Caco-2 (cell line): Measurements from ENCODE around the gene SV2B. TPM values are rescaled to one million over a fixed set of nuclear protein-coding genes. Genes with fewer than 3 reads are reported as not detected.

Source experiments
- BruUV-seq: library from RNA; stranded (reverse); fragments of 400-500 nt; replicated peaks from 2 replicates; lab custom pipeline; 2021; lab: Mats Ljungman, UMichigan
- CTCF ChIA-PET: fragments of 300-600 bp; sonication (Branson Sonifier 250); formaldehyde crosslinking; loops from one replicate; lab custom pipeline; 2022; ENCODE audit warnings: antibody characterized with exemption; lab: Charles Lee
- POLR2A ChIA-PET: fragments of 300-600 bp; sonication (Branson Sonifier 250); formaldehyde crosslinking; loops from one replicate; lab custom pipeline; 2022; ENCODE audit warnings: antibody characterized with exemption; lab: Charles Lee
- DNase-seq, 2 experiments: peaks; one replicate each; pipeline versions ENCODE4 v3.0.0 to v3.0.0-alpha.2; 2020 to 2022
- H3K27me3 ChIP-seq: replicated peaks from 2 replicates; pipeline ENCODE4 v1.6.0; 2011; ENCODE audit warnings: low read length; ENCODE audit not compliant: control insufficient read depth, insufficient read depth
- H3K36me3 ChIP-seq: 2 replicates; pipeline ENCODE4 v1.5.1; 2011; ENCODE audit warnings: low read length; ENCODE audit not compliant: control insufficient read depth, insufficient read depth
- H3K4me1 ChIP-seq: fragments of 250-450 bp; sonication (Bioruptor Pico); 2 replicates; pipeline ENCODE4 v1.5.1; 2020; ENCODE audit warnings: mild to moderate bottlenecking
- H3K4me3 ChIP-seq: 2 replicates; pipeline ENCODE4 v1.5.1; 2011; ENCODE audit warnings: low read depth, mild to moderate bottlenecking, control low read depth, low read length
- H3K9me3 ChIP-seq: fragments of 250-450 bp; sonication (Bioruptor Pico); 2 replicates; pipeline ENCODE4 v1.5.1; 2020; ENCODE audit warnings: mild to moderate bottlenecking, moderate library complexity
- H3K27ac Mint-ChIP-seq: one replicate; pipeline ENCODE4 v1.8.0; 2022; ENCODE audit warnings: mixed read lengths; ENCODE audit not compliant: unreplicated experiment
- H3K27me3 Mint-ChIP-seq: one replicate; pipeline ENCODE4 v1.8.0; 2022; ENCODE audit warnings: mixed read lengths; ENCODE audit not compliant: insufficient read depth, unreplicated experiment
- H3K36me3 Mint-ChIP-seq: one replicate; pipeline ENCODE4 v1.8.0; 2022; ENCODE audit warnings: mild to moderate bottlenecking, mixed read lengths; ENCODE audit not compliant: insufficient read depth, unreplicated experiment
- H3K4me1 Mint-ChIP-seq: one replicate; pipeline ENCODE4 v1.8.0; 2022; ENCODE audit warnings: low read depth, mixed read lengths; ENCODE audit not compliant: unreplicated experiment
- H3K4me3 Mint-ChIP-seq: one replicate; pipeline ENCODE4 v1.8.0; 2022; ENCODE audit warnings: mild to moderate bottlenecking, moderate library complexity, mixed read lengths; ENCODE audit not compliant: unreplicated experiment
- H3K9me3 Mint-ChIP-seq: one replicate; pipeline ENCODE4 v1.8.0; 2022; ENCODE audit warnings: mixed read lengths; ENCODE audit not compliant: unreplicated experiment
- intact Hi-C: fragments of 100-400 bp; cut with micrococcal nuclease; formaldehyde crosslinking; loops from one replicate; pipeline ENCODE4 v1.10.0; 2022; ENCODE audit not compliant: unreplicated experiment
- total RNA-seq: library from RNA; stranded (reverse); gene quantifications from 2 replicates; pipeline ENCODE4 v1.2.3, GENCODE V29; 2022
- TF ChIP-seq, protein P1 (sequence below), 2 experiments: fragments of 200-600 bp in 1 of 2; IDR thresholded peaks; 1 replicate in 1 of 2; 2 replicates in 1 of 2; pipeline versions ENCODE4 v1.5.1 to v1.8.0; 2011 to 2022; ENCODE audit warnings: antibody characterized with exemption in 1 of 2, control low read depth in 1 of 2, inconsistent platforms in 1 of 2, low read depth in 1 of 2, low read length in 1 of 2, mild to moderate bottlenecking in 1 of 2, moderate library complexity in 1 of 2; ENCODE audit not compliant: insufficient read depth in 1 of 2, severe bottlenecking in 1 of 2, unreplicated experiment in 1 of 2

SV2B gene
- total RNA-seq, 1 experiment from 2014 or later, result not detected

- intact Hi-C loops, result no loop called here
- no peaks in the 10 kb centered on the region for H3K4me1 ChIP-seq
- no peaks in the 10 kb centered on the region for H3K36me3 ChIP-seq
- Mint-ChIP-seq H3K36me3 (no peaks in the 10 kb centered on the region), H3K9me3 (no peaks in the 10 kb centered on the region), H3K27ac (no peak overlapping the region), H3K27me3 (peaks cover 11% of the 10 kb centered on the region), H3K4me3 (no peak overlapping the region), H3K4me1 (no peaks in the 10 kb centered on the region)
- no peak overlapping the region for H3K4me3 ChIP-seq
- ChIA-PET POLR2A (no interaction called here), CTCF (no interaction called here)
- no peaks in the 10 kb centered on the region for H3K27me3 ChIP-seq
- DNase-seq, result no peak
- BruUV-seq, result no TSS peak
- no peaks in the 10 kb centered on the region for H3K9me3 ChIP-seq
- TF ChIP-seq, protein P1, sequence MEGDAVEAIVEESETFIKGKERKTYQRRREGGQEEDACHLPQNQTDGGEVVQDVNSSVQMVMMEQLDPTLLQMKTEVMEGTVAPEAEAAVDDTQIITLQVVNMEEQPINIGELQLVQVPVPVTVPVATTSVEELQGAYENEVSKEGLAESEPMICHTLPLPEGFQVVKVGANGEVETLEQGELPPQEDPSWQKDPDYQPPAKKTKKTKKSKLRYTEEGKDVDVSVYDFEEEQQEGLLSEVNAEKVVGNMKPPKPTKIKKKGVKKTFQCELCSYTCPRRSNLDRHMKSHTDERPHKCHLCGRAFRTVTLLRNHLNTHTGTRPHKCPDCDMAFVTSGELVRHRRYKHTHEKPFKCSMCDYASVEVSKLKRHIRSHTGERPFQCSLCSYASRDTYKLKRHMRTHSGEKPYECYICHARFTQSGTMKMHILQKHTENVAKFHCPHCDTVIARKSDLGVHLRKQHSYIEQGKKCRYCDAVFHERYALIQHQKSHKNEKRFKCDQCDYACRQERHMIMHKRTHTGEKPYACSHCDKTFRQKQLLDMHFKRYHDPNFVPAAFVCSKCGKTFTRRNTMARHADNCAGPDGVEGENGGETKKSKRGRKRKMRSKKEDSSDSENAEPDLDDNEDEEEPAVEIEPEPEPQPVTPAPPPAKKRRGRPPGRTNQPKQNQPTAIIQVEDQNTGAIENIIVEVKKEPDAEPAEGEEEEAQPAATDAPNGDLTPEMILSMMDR (IDR thresholded peaks at IDR 0.05; ENCODE audit: insufficient read depth in 1 of 2, low read depth in 1 of 2, low read length in 1 of 2, severe bottlenecking in 1 of 2, unreplicated experiment in 1 of 2), result no peak
Observed at GRCh38 chr15:91065505-91065904, 34.6 kb upstream of the SV2B start.

DNA sequence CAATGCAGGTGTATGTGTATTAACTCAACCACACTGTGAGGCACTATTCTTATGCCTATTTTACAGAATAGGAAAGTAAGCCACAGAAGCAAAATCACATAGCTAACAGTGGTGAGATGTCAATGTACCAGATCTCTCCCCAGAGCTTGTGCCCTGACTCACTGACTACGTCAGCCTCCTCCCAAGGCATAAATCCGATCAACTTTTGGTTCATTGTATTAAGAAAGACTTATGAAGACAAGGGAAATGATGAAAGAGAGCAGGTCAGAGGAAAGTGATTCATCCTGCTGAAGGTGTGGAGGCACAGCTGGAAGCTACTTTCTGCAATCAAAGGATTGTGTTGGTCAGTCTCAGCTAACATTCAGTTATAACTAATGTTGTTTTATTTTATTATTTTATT is 33.0 kb upstream of the SV2B start:
- Histone ChIP-seq H3K27me3 (no peaks in the 10 kb centered on the region), H3K36me3 (no peaks in the 10 kb centered on the region), H3K9me3 (no peaks in the 10 kb centered on the region), H3K4me3 (no peak overlapping the region), H3K4me1 (no peaks in the 10 kb centered on the region)
- Mint-ChIP-seq H3K36me3 (no peaks in the 10 kb centered on the region), H3K27ac (no peak overlapping the region), H3K4me3 (no peak overlapping the region), H3K27me3 (peaks cover 13% of the 10 kb centered on the region), H3K9me3 (no peaks in the 10 kb centered on the region), H3K4me1 (no peaks in the 10 kb centered on the region)
- POLR2A ChIA-PET, result no interaction called here
- TF ChIP-seq, protein P1 (IDR thresholded peaks at IDR 0.05; ENCODE audit: insufficient read depth in 1 of 2, low read depth in 1 of 2, low read length in 1 of 2, severe bottlenecking in 1 of 2, unreplicated experiment in 1 of 2), result no peak
- intact Hi-C loops, result no loop called here
- BruUV-seq, result no TSS peak
- CTCF ChIA-PET, result no interaction called here
- no peak for DNase-seq

DNA sequence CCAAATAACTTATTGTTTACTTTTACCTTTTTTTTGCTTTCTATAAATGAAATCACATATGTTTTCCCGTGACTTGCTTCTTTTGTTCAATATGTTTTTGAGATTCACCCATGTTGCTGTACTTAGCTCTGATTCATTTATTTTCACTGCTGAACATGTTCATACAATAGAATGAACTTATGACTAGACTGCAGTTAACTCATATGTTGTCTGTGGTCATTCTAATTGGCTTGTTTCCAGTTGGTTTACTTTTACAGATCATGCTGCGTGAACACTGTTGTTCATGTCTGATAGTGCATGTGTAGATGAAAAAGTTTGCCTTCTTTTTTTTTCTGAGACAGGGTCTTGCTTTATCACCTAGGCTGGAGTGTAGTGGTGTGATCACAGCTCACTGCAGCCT is 31.6 kb upstream of the SV2B start:
- ChIA-PET POLR2A (interaction anchor here (0.5 kb wide), 1 partner anchor 53 kb away, joined by 7 read pairs; no protein-coding TSS in a partner anchor), CTCF (no interaction called here)
- H3K4me1 ChIP-seq, result no peaks in the 10 kb centered on the region
- no peaks in the 10 kb centered on the region for H3K4me1 Mint-ChIP-seq
- H3K9me3 Mint-ChIP-seq, result no peaks in the 10 kb centered on the region
- H3K4me3 ChIP-seq, result no peak overlapping the region
- BruUV-seq, result no TSS peak
- TF ChIP-seq, protein P1 (IDR thresholded peaks at IDR 0.05; ENCODE audit: insufficient read depth in 1 of 2, low read depth in 1 of 2, low read length in 1 of 2, severe bottlenecking in 1 of 2, unreplicated experiment in 1 of 2), result no peak
- DNase-seq, result no peak
- H3K9me3 ChIP-seq, result no peaks in the 10 kb centered on the region
- H3K27me3 Mint-ChIP-seq, result peaks cover 13% of the 10 kb centered on the region
- H3K4me3 Mint-ChIP-seq, result no peak overlapping the region
- no peaks in the 10 kb centered on the region for H3K36me3 Mint-ChIP-seq
- H3K27ac Mint-ChIP-seq, result no peak overlapping the region
- no peaks in the 10 kb centered on the region for H3K27me3 ChIP-seq
- no peaks in the 10 kb centered on the region for H3K36me3 ChIP-seq
- intact Hi-C loops, result no loop called here
